EH (cell line): ENCODE measurements around the gene ST6GAL1.
"Not testable (repeated sequence)": the region's sequence is repeated elsewhere in the genome, so short reads cannot be mapped to it uniquely, and the experiment has no call there.

Source experiments
- DNase-seq: peaks from one replicate; pipeline ENCODE4 v3.0.0-alpha.2; 2015; ENCODE audit warnings: low read depth

The ST6GAL1 gene

GRCh38 chr3:186930143-186930640 lies at the start of gene ST6GAL1:
ST6GAL1 (plus strand) TSS chr3:186930526; CDS start chr3:187042704, 112,178 bp downstream.
- DNase-seq, result peak; percentile 57

GRCh38 chr3:186882150-186882524 lies 48.2 kb upstream of the ST6GAL1 start:
- DNase-seq, result peak; percentile 30

- peak; percentile 93 for DNase-seq
These were observed 47.2 kb upstream of the ST6GAL1 start for GRCh38 chr3:186882881-186883685.

- peak; percentile 33 for DNase-seq
These were observed 46.7 kb upstream of the ST6GAL1 start for GRCh38 chr3:186883686-186884058.

- DNase-seq, result not testable (repeated sequence)
These were observed 45.5 kb upstream of the ST6GAL1 start for GRCh38 chr3:186884868-186885267.

- no peak for DNase-seq
These were observed 43.9 kb upstream of the ST6GAL1 start for GRCh38 chr3:186886202-186886981.

- DNase-seq, result not testable (repeated sequence)
These were observed 42.8 kb upstream of the ST6GAL1 start for GRCh38 chr3:186887507-186887938.

- no peak for DNase-seq
These were observed 41.8 kb upstream of the ST6GAL1 start for GRCh38 chr3:186888569-186888968.

GRCh38 chr3:186889698-186890097 lies 40.6 kb upstream of the ST6GAL1 start:
- DNase-seq, result not testable (repeated sequence)

GRCh38 chr3:186890911-186891310 lies 39.4 kb upstream of the ST6GAL1 start:
- DNase-seq, result no peak

- not testable (repeated sequence) for DNase-seq
These were observed 37.3 kb upstream of the ST6GAL1 start for GRCh38 chr3:186893071-186893470.

GRCh38 chr3:186895406-186895805 lies 34.9 kb upstream of the ST6GAL1 start:
- no peak for DNase-seq

GRCh38 chr3:186896006-186896405 lies 34.3 kb upstream of the ST6GAL1 start:
- no peak for DNase-seq

GRCh38 chr3:186896875-186897274 lies 33.5 kb upstream of the ST6GAL1 start:
- DNase-seq, result no peak

- DNase-seq, result no peak
These were observed 29.1 kb upstream of the ST6GAL1 start for GRCh38 chr3:186901135-186901734.

- peak; percentile 21 for DNase-seq
These were observed 28.2 kb upstream of the ST6GAL1 start for GRCh38 chr3:186902154-186902553.

GRCh38 chr3:186902713-186903112 lies 27.6 kb upstream of the ST6GAL1 start:
- DNase-seq, result no peak

- DNase-seq, result not testable (repeated sequence)
These were observed 26.6 kb upstream of the ST6GAL1 start for GRCh38 chr3:186903676-186904075.

- DNase-seq, result not testable (repeated sequence)
These were observed 23.3 kb upstream of the ST6GAL1 start for GRCh38 chr3:186907075-186907474.

- DNase-seq, result no peak
These were observed 21.1 kb upstream of the ST6GAL1 start for GRCh38 chr3:186909078-186909853.
